NCI-H748 treated with DMSO at 0.1 percent for 48 hours (cell line): ENCODE results near the gene HOXD4.

Source experiments
- DNase-seq: peaks from one replicate; lab custom pipeline; 2025; lab: John Stamatoyannopoulos, UW

HOXD4 gene

GRCh38 chr2:176126929-176127773 lies 24.2 kb upstream of the HOXD4 start:
- DNase-seq: peak; percentile 86

DNA sequence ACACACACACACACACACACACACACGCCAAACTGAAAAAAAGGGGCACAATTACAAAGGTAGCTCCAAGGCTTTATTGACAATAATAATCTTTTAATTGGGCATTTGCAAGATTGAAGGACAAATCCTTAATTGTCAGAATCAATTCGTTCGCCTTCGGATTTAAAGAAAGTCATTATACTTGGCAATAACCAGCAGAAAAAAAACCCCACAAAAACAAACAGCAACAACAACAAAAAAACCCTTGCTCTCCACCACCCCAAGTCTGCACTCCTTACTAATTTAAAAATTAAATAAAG lies 23.6 kb upstream of the HOXD4 start:
- peak; percentile 60 for DNase-seq

DNA sequence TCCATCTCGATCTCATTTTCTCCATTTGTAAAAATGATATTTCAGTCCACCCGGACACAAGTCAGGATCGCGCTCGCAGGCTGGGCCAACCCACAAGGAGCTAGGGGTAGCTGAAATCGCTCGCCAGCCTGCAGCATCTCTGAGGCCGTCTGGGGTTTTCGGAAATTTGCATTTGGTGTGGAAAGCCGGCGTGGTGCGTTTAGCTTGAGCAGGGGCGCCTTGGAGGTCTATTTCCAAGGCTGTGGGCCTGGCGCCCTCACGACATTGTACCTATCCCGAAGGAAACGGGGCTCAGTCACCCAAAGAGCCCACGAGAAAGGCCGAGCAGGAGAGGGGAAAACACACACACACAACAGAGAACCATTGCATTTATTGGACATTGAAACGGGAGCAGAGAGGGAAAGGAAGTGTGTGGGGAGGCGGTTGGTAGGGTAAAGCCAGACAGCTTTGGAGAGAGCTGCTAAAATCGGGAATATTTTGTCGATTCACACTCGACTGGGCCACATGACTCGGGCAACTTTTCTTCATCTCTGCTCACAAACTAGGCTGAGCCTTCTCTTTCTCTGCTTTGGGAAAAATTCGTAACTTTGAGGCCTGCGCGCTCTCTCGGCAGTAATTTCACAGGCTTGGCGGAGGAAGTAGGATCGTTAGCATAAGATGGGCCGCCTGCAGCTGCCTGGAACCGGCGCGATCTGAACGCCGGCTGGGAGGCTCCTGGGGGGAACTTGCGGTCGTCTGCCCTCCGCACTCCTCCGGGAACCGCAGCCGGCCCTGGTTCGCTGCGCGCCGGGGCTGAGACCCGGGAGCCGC lies 23.0 kb upstream of the HOXD4 start:
- peak; percentile 73 for DNase-seq

DNA sequence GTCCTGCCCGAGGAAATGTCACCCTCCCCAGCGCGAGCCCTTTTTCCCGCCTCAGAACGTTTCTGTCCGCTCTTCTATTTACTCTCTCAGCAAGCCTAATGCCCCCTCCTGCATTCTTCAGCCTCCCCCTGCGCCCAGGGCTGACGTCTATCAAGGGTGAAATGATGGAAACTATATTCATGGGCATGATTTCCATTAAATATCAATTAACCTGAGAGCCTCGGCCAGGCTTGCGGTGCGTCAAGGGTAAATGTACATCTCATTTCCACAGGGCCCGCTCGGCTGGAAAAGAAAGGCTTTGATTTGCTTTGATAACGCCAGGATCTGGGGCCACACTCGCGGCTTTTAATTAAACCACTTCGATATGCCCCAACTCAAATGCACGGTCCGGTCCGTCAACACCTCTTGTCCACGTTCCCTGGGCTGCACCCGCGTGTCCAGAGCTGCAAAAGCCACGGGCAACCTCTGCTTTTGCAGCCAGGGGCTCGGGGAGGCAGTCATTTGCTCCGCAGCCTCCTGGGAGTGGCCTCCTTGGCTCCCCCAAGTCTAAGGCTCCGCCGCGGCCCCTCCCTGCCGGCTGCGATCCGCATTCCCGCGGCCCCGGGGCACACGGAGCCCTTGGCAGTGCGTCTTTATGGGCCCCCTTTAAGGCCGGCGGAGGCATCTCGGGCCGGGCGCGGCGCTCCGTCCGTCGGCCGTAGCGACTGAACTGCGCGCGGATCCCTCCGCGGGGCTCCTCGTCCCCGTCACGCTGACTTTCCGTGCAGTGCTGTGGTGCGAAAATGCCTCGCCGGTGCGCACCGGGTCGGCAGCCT lies 22.2 kb upstream of the HOXD4 start, which contains the start of gene HOXD8:
Gene HOXD8 (plus strand): TSS at position 724 of the 815 bp plus-strand sequence. CDS start 662 bp downstream, outside the sequence.
- DNase-seq: peak; percentile 79

DNA sequence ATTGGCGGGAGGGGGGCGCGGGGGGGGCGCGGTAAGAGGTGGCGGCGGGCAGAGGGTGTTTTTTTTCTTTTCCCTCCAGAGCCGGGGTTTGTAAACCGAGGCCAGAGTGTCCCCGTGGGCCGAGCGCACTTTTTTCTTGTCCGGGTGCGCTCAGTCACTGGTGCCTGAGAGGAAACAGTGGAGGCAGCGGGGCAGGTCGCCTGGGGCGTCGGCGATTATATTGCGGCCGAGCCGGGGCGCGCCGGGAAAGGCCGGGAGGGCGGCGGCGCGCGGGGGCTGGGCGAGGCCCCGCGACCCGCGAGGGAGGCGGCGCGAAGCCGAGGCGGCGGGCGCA lies 21.6 kb upstream of the HOXD4 start:
- DNase-seq: peak; percentile 71

DNA sequence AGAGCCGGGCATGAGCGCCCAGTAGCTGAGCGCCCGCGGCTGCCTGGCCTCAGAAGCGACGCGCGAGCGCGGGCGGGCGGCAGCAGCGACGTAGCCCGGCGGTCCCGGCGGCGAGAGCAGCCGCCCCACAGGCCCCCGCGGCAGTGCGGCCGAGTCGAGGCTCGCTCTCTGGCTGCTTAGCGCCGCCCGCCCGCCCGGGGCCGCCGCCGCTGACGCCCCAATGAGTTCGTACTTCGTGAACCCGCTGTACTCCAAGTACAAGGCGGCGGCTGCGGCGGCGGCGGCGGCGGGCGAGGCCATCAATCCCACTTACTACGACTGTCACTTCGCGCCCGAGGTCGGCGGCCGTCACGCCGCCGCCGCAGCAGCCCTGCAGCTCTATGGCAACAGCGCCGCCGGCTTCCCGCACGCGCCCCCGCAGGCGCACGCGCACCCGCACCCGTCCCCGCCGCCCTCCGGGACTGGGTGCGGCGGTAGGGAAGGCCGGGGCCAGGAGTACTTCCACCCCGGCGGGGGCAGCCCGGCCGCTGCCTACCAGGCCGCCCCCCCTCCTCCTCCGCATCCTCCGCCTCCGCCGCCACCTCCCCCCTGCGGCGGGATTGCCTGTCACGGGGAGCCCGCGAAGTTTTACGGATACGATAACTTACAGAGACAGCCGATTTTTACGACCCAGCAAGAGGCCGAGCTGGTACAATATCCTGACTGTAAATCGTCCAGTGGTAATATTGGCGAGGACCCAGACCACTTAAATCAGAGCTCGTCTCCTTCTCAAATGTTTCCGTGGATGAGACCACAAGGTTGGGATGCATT lies 21.0 kb upstream of the HOXD4 start:
- DNase-seq: peak; percentile 54

DNA sequence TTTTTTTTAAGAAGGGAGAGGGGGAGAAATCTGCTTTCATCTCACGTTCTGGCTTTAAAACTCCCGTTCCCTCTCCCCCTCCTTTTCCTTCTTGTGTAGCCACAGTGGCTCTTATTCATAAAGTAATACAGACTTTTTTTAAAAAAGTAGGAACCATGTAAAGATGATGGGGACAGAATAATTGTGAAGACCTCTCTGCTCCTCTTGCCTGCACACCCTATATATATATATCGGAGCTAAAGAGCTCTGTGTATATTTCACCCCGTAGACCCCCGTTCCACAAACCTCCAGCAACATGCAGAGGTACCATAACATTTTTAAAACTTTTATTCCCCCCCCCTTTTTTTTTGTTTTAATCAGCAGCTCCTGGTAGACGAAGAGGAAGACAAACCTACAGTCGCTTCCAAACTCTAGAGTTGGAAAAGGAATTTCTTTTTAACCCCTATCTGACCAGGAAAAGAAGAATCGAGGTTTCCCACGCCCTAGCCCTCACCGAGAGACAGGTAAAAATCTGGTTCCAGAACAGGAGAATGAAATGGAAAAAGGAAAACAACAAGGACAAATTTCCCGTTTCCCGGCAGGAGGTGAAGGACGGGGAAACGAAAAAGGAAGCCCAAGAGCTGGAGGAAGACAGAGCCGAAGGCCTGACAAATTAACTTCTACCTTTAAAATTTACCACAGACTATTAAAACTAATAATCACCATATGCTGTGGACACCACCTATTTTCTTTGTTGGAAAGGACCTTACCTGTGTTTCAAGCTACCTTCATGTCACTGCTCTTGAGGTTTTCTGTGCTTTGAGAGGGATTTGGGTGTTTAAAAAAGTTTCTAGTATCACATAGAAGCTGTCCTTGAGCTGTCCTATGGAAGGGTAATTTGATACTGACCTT lies 20.1 kb upstream of the HOXD4 start:
- DNase-seq: peak; percentile 26

- no peak for DNase-seq
These were observed 19.5 kb upstream of the HOXD4 start for GRCh38 chr2:176131848-176132158.

DNA sequence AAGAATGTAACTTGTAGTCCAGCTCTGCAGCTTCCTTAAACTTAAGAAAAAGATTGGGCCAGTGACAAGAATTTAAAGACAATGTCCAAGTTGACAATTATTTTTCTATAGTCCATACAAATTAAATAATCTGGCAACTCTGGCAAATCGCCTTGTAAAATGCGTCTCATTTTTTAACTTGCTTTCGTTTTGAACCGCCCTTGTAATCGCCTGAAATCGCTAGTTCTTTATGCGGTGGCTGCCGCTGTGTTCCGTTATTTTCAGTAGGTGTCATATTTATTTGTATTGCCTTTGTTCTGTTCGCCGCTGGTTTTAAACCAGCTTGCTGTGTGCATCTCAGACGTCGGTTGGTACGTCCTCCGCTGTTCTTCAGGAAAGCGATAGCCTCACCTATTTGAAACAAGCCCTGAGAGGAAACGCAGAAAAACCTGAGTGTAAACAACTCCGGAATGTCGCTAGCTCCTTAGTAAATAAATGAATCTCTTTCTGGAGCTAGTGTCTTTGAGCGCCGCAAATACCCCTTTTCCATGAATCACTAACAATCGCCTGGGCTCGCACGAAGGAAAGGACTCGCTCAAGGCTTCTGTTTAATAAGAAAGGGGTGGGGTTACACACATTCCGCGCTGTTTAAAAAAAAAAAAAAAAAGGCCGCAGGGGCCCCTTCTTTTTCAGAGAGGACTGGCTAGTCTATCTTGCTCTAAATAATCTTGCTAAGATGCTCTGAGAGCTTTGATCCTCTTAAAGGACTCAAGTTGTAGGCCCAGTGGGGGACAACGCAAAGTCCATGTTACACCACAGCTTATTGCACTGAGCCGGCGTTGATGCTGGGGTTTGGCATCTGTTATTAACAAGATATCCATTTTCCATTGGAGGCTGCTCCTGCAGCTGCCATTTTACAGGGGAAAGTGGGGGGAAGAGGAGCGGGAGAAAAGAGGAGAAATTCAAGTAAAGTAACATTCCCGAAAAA lies 18.9 kb upstream of the HOXD4 start:
- DNase-seq: peak; percentile 52

- DNase-seq: no peak
These were observed 18.0 kb upstream of the HOXD4 start for GRCh38 chr2:176133389-176133788.

- no peak for DNase-seq
These were observed 17.3 kb upstream of the HOXD4 start for GRCh38 chr2:176134035-176134434.

DNA sequence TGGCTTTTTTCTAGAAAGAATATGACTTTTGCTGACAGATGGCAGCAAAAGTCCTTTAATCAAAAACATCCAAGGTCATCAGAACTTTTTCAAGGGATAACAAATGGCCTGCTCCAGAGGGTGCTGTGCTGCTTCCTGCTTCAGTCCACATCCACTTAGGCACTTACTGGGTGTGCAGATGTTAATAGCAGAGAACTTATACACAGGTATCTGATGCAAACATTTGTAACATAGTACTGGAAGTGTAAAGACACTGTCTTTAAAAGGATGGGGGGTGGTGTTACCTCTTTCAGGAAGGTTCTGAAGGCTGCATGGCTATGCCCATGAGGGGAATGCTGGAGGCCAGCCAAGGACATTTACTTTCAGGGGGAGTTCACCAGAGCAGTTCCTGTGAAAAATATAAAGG lies 16.3 kb upstream of the HOXD4 start:
- peak; percentile 57 for DNase-seq

DNA sequence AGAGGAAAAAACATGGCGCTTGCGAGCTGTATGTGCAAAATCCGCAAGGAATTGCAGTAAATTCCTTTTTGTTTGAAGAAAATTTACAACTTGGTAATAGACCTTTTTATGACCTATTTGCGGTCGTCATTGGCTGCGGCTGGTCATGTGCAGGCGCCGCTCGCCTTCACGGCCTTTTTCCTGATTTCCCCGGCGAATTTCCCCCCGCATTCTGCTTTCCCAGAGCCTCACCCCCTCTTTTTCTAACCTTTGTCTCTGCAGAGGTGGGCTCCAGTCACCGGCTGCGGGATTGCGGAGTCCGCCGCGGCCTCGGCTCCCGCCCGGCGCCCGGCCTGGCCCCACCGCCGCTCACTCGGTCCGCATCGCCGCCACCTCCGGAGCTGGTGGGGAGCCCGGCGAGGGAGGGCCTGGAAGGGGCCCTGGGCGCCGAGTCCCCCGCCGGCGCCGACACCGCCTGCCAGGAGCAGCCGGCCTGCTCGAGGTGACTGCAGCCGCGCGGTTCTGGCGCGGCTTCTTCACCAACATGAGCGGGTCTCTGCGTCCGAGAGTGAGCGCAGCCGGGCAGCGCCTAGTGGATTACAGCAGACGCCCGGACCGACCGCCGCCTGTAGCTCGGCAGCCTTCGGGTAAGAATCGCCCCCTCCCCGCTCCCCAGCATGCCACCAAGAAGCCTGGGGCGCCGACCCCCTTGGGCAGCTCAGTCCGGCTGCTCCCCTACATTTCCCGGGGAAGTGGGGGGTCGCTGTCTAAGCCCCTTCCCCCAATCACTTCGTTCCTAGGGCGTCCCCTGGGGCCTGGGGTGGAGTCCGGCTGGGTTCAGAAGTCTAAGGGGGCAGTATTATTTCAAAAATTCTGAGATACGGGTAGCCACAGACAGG lies 14.7 kb upstream of the HOXD4 start:
- peak; percentile 57 for DNase-seq

- DNase-seq: peak; percentile 62
These were observed 14.1 kb upstream of the HOXD4 start for GRCh38 chr2:176137252-176137580.

GRCh38 chr2:176137906-176138305 lies 13.4 kb upstream of the HOXD4 start:
- no peak for DNase-seq

DNA sequence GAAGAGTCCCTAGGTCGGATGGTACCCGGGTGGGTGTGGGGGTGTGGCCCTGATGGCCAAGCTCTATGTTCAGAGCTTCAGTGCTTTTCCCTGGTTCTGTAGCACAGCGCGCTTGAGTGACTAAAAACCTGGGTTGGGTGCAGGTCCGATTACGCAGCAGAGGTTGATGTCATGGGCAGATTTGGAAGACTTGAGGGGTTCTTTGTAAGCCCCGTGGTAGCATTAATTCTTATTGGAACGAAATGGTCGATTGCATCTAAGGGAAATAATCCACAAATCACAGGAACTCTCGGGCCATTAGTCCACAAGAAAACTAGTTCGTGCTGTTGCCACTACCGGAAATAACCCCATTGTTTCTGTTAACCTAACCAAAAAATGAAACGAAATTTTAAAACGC lies 12.8 kb upstream of the HOXD4 start:
- DNase-seq: peak; percentile 25

GRCh38 chr2:176138923-176139660 lies 12.3 kb upstream of the HOXD4 start:
- no peak for DNase-seq
